ENCODE measurements around the gene ABHD2.
"Not testable (repeated sequence)": the region's sequence is repeated elsewhere in the genome, so short reads cannot be mapped to it uniquely, and the experiment has no call there.

Gene ABHD2

DNA sequence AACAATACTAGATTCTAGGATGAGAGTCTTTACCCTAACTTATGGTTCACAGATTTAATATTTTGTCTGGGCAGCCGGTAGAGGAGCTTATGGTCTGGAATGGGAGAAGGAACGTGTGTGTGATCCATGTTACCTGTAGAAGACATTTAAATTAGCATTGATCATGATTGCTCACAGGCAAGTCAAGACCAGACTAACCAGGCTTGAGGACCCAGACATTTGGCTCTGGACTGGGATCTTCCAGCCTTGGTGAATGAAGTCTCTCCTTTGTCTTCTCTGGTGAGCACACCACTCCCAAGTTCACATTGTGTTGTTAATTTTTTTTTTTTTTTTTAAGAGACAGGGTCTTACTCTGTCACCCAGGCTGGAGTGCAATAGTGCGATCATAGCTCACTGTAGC is 11.7 kb downstream of the ABHD2 start:
- no peak for DNase-seq (ENCODE audit: low spot score)

DNA sequence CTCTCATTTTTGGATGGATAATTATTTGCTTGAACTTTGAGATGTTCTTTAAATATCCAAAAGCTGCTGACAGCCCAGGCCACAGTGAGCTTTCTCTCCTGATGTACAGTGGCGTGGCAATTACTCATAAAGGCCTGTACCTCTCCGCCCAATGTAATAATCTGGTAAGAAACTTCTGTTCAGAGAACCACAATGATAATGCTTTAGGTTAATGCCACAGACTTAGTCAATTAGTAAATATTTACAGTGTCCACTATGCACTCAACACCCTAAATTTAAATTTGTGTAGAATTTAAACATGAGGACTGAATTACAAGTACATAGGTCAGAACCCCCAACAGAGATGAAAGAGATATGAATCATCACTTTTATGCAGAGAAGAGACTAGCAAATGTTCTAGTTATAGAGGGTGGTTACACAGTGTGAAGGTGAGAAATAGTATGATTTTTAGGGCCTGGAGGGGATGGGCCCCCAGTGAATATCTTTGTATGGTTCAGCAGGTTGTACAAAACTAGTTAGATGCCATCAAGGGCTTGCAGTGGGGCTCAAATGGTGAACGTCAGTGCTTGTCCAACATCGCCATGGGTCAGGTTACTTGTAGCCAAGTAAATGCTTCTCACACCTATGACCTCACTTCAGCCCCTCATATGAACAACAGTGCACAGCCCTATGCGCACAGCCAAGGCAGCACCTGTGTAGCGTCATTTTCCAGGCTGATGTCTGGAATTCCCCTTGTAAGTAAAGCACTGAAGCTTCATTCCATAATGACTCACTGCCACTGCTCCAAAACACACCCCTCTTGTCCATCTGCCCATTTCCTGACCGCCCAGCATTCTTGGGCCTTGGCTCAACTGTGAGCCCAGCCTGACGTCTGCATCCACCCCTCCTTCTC is 13.3 kb downstream of the ABHD2 start:
- DNase-seq (ENCODE audit: low spot score) = peak; percentile 88

DNA sequence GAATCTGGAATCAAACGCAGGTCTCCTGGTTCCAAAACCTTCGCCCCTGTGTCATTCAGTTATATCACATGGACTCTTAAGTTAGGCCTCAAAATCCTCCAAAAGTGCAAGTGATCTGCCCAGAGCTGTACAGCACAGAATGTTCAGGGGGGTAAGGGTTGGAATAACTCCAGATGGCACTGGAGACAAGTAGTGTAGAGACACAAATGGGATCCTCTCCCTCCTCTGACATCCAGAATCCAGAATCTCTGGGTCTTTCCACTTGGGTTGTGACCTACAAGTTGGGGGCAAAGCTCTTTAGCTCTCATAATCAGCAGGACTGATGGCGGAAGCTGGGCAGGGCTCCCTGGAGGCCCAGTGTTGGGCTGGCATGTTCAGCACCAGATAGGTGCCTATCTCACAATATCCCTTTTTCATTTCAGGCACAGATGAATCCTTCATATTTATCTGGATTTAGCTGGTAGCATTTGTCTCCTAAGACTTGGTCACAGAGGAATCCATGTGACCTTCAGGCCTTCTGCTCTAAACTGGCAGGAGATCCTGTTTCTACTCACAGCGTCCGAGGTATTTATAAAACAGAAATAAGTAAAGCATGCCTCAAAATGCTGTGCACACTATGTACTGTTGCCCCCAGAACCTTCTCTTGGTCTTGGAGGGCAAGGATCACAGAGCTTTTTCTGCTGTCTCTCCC is 15.4 kb downstream of the ABHD2 start:
- DNase-seq (ENCODE audit: low spot score) = no peak

DNA sequence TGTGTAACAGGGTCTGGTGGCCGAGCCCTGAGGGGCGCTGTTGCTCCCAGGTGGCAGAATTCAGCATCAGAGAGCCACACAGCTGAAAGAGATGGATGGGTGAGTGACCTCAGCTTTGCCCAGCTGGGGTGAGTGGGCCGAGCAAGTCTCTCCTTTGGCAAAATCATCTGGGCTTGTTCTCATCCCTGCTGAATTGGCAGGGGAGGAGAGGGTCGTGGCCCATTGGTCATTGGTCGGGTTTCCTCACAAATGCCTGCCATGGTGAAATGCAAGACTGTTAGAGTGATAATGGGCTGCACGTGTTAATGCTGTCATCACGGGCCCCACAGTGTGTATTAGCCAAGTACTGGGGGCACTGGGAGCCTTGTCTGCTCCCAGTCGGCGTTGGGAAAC is 15.9 kb downstream of the ABHD2 start:
- no peak for DNase-seq (ENCODE audit: low spot score)

DNA sequence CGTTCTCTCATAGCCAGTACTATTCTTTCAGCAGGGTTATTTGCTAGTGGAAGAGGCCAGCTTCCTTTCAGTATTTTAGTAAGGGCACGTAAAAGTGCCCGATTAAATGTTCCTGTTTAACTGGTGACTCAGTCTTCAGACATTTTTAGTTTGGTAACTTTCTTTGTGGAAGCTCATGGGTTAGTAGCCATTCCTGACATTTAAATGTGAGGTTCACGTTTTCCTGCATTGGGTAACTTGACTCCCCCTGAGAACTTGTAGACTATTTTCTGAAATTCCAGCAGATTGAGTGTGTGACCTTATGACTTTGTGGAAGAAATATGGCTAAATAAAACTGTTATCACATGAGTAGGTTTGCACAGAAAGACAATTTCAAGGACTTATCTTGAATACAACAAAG is 16.9 kb downstream of the ABHD2 start:
- DNase-seq (ENCODE audit: low spot score) = no peak

DNA sequence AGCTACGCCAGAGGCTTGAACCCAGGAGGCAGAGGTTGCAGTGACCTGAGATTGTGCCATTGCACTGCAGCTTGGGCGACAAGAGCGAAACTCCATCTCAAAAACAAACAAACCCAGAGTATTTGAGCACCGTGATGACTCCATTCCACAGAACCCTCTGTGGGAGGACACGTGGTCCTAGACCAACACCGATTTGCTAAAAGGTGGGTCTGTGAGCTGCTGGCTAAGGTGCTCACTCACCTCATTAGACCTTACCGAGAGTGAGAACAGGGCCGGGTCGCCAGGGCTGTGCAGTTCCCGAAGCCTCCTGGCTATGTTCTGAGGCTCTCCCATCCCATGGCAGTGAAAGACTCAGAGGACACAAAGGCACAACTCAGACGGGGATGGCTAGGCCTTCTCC is 17.9 kb downstream of the ABHD2 start:
- no peak for DNase-seq (ENCODE audit: low spot score)

DNA sequence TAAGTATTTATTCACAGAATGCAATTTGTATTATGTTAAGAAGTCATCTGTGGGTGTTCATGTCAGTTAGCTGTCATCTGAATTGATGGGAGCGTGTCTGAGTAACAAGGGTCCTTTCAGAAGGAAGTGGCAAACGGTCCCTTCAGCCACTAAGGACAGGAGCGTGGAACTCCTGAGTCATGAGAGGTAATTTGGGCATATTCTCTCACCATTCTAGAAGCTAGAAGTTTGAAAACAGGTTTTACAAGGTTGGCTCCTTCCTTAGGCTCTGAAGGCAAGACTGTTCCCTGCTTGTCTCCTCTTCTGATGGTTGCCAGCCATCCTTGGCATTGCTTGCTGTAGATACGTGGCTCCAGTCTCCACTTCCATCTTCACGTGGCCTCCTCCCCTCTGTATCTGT is 19.7 kb downstream of the ABHD2 start:
- DNase-seq (ENCODE audit: low spot score) = no peak

DNA sequence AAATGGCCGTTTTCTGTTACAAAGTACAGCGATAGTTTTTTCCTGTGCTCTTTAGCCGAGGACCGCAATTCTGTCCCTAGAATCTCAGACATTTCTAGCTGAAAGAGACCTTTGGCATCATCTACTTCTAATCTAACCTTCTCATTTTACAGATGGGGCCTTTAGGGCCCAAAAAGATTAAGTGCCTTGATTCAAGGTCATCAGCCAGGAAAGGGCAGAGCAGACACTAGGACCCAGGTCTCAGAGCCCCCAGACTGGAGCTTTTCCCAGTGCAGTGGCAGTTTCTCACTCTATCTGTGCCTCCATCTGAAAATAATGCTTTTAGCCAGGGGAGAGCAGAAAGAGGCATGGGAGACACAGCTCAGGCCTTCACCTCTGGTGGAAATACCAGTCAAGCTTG is 20.6 kb downstream of the ABHD2 start:
- DNase-seq (ENCODE audit: low spot score) = no peak

DNA sequence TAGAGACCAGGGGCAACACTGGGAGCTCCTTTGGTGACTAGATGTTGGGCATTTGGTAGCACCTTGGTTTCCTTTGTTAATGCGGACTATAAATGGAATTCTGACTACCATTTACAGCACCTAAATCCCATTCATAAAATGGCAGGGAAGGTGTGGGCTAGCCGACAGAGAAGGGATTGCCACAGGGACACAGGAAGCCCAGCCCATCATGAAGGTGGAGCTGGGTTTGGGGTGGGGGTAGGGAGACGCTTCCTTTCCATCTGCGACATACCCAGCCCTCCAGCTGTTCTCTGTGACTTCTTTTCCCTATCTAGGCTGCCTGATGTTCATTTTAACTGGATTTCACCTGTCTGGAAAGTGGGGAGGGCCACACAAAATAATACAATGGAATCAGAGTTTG is 21.0 kb downstream of the ABHD2 start:
- no peak for DNase-seq (ENCODE audit: low spot score)

DNA sequence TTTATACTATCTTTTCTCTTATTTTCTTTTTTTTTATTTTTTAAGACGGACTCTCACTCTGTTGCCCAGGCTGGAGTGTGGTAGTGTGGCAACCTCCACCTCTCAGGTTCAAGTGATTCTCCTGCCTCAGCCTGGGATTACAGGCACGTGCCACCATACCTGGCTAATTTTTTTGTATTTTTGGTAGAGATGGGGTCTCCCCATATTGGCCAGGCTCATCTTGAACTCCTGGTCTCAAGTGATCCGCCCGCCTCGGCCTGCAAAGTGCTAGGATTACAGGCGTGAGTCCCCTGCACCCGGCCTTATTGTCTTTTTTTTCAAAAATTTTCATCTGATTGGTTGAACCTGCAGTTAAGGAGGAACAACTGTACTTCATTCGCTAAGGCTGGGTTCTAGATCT is 21.8 kb downstream of the ABHD2 start:
- no peak for DNase-seq (ENCODE audit: low spot score)

DNA sequence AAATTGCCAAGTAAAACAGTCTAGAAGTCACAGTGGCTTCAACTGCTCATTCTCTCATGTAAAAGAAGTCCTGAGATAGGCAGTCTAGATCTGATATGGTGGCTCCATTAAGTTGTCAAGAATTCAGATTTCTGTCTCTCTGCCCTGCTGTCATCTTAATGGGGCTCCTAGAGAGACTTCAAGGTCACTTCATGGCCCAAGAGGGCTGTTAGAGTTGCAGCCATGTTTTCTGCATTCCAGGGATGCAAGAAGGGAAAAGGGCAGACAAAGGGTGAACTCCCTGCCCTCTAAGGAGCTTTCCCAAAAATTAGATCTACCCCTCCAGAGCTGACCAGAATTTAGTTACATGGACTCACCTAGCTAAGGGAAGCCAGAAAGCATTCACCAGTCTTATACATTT is 23.1 kb downstream of the ABHD2 start:
- no peak for DNase-seq (ENCODE audit: low spot score)

DNA sequence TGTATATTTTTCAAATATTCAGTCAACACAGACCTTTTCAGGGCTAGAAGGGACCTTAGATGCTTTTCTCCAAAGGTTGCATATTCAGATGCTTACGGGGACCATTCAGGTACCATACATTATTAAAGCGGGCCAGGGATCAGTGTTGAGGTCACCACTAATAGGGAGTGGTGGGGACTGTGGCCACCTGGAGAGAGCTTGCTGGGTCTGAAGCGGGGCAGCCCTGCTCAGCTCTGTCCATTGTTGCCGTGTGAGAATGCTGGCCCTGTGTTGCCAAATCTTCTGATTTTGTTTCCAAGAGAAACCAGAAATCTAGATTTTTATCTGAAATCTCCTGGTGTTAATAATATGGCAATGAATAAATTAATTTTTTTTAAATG is 23.7 kb downstream of the ABHD2 start:
- no peak for DNase-seq (ENCODE audit: low spot score)

DNA sequence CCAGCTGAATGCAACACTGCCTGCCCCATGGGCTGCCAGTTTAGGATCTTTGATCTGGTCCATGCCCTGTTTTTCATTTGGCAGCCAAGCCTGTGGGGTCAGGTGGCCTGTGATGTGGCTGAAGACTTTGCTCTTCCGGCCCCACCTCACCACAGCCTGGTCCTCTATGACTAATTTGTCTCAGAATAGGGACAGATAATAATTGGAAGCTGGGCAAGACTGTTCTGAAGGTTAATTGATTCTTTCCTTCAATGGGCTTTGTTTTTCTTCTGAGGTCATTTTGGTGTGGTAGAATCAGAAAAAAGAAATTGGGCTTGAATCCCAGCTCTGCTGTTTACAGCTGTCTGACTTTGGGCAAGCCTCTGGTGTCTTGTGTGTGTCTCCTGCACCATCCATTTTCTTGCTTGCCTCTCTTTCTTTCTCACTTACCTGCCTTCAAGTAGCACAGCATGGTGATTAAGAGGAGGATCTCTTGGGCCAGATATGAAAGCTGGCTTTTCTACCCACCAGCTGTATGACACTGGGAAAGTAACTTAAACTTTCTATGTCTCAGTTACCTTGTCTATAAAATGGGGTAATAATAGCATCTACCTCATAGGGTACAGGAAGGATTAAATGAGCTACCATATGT is 24.2 kb downstream of the ABHD2 start:
- no peak for DNase-seq (ENCODE audit: low spot score)

DNA sequence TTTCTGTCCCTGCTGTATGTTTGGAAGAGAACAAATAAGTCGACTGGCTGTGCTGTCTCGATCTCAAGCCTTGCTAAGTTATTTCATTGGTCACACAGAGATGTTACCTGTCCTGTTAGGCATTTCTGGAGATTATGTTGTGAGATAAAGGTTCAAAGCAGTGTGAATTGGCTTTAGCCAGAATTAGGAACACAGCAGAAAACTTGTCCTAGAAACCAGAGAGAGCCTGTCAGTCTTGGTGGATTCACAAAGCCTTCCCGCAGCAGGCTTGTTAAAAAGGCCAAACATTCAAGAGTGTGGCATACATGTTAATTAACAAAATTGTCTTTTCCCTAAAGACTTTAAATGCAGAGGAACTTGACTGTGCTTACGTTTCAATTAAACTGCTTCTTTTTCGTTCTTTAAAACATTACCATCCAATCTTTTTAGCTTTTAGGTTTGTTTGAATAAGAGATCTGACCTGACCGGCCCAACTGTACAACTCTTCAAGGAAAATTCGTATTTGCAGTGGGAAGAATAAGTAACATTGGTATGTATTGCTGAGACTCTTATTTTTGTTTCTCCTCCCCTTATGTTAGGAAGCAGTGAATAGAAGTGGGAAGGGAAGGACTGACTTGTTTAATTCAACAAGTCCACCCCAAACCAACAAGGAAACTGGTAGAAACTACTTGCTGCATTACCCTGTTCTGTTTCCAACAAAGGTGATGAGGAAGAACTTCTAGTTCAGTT is 25.2 kb downstream of the ABHD2 start:
- DNase-seq (ENCODE audit: low spot score) = no peak

DNA sequence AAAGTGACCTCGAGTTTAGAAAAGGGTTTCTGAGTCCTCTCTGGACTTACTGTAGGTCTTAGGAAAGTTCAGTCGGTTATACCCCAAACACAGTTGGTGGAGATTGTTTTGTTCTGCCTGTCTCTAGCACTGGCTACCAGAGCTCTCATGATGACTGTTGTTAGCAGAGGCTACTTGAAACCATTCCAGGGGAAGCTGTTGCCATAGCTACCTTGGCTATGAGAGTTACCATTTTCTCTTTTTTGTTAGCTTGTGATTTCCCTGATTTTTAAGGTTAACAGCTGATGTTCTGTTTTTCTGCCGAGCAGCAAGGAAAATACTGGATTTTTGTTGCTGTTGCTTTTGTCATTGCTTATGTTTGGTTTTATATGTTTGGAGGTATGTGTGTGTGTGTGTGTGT is 26.7 kb downstream of the ABHD2 start:
- DNase-seq (ENCODE audit: low spot score) = no peak

DNA sequence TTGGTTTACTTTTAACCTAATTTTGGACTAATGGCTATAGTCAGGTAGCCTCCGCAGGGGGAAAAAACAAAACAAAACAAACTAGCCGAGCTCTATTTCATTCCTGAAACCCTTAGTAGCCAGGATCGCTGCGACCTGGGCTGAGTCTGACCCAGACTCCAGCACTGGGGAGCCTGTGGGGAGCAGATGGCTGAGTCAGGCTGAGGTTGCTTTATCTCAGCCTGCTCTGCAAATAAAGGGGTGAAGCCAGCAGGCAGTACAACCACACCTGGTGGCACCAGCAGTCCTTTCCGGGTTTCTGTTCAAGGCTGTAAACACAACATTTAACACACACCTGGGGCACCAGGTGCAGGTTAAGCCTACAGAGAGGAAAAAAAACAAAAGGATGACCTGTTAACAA is 27.3 kb downstream of the ABHD2 start:
- DNase-seq (ENCODE audit: low spot score) = no peak

DNA sequence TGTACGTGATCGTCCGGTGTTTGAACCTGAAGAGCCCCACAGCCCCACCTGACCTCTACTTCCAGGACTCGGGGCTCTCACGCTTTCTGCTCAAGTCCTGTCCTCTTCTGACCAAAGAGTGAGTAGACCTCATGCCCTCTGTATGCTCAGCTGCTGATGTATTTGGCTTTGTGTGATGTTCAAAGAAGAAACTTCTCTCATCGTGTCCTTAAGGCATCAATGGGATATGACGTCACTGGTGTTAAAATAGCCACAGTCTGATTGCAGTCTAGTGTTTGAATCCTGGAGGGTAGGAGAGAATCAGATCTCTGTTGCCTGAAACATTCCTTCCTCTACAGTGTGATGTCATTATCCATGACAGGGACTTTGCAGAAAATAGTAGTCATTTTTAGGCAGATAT is 28.1 kb downstream of the ABHD2 start:
- DNase-seq (ENCODE audit: low spot score) = no peak

DNA sequence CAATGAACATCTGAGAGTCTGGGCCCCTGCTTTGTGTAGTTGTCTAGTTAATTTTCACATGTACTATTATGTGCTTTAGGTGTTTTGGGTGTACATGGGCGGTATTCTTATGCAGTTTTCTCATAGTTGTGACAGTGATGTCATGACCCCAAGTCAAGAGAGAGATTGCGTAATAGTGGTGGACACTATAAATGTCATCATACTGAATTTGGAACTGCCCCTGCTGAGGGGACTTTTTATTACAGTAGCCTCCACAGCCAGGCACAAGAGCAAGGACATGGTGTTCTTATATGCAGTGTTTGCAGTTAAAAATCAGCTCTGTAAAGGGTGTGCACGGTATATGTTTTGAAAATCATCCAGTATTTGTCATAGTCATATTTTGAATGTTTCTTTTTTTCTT is 29.5 kb downstream of the ABHD2 start:
- DNase-seq (ENCODE audit: low spot score) = no peak

DNA sequence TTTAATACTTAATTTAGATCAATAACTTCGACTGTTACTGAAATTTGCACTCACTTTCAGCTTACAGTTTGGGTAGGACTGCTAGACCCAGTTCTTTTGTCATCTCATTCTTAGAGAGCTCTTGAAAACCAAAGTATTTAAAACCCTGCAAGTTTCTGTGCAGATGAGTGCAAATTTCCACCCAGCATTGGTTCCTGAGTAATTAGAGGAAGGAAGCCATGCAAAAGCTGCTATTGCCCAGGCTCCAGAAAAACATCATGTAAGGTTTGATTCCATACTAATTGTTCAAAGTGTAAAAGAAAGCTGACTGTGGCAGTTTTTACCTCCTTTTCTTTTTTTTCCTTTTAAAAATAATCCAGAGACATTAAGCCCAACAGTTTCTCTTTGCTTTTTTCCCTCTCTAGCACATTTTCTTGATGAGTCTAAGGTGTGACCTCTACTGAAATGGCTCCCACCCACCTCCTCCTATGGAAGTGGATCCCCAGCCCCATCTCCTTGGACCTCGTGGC is 30.3 kb downstream of the ABHD2 start:
- DNase-seq (ENCODE audit: low spot score) = no peak

DNA sequence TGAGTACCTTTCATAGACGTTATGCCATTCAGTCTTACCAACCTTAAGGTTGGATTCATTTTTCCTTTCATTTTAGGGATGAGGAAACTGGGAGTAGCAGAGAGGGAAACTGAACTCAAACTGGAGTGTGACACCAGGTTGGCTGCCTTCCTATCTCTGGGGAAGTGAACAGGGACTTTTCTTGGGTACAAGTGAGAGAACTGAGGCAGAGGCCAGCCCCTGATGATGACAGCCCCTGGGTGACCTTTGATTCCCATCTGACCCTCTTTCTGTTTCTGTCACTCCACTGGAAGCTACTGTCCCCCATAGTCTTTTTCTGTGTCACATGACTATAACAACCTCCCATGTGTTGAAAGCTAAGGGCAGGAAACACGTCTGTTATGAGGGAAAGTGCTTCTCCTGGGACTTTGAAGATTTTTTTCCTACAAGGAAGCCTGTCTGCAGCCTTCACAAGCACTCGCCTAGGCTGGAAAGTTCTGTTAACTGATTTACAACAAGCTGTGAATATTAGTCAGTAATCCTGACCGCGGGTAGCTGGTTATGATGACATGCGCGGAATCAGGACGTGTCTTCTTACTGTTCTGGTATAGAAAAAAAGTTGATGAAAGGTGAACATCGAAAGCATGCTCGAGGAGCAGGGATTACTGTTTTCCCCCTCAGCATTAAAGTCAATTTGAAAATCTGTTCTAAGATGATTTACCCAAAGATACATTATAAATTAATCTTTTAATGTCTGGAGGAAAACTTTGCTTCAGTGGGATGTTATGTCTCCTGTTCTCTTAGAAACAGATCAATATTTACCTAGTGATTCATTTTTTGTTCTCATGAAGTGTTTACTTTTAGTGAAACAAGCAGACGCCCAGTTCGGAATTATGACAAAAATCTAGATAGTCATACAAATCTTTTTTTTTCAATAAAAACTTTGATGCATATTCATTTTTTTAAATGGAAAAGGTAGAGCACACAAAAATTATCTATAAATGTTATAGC is 31.5 kb downstream of the ABHD2 start:
- no peak for DNase-seq (ENCODE audit: low spot score)

DNA sequence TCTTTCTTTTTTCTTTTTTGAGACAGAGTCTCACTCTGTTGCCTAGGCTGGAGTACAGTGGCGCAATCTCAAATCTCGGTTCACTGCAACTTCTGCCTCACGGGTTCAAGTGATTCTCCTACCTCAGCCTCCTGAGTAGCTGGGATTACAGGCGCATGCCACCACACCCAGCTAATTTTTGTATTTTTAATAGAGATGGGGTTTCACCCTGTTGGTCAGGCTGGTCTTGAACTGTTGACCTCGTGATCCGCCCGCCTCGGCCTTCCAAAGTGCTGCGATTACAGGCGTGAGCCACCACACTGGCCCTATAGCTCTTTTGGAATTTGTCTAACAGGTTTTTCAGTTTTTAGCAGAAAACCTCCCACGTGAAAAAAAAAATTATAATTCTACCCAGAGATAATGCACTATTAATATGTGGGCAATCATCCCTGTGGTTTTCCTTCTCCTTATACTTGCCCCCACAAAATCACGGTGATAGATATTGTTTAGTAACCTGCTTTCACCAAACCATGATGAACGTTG is 32.3 kb downstream of the ABHD2 start:
- DNase-seq (ENCODE audit: low spot score) = not testable (repeated sequence)
